GM12865 (cell line): ENCODE data around the gene PSMB4.
"Not testable (repeated sequence)": the region's sequence is repeated elsewhere in the genome, so short reads cannot be mapped to it uniquely, and the experiment has no call there.

Experiments used
- DNase-seq: peaks from one replicate; pipeline ENCODE4 v3.0.0; 2010; ENCODE audit warnings: low read depth
- H3K4me3 ChIP-seq: 2 replicates; pipeline ENCODE4 v1.5.1; 2011; ENCODE audit warnings: mild to moderate bottlenecking, low read depth, low read length, control low read depth
- TF ChIP-seq, protein P1 (sequence below): IDR thresholded peaks from 2 replicates; pipeline ENCODE4 v1.5.1; 2011; ENCODE audit warnings: low read length, control low read depth, low read depth, inconsistent platforms; ENCODE audit not compliant: insufficient read depth; ENCODE audit errors: missing control alignments

Gene PSMB4

GRCh38 chr1:151391079-151391563, 8.3 kb upstream of the PSMB4 start:
- no peak overlapping the region for H3K4me3 ChIP-seq
- DNase-seq: no peak
- TF ChIP-seq, protein P1, sequence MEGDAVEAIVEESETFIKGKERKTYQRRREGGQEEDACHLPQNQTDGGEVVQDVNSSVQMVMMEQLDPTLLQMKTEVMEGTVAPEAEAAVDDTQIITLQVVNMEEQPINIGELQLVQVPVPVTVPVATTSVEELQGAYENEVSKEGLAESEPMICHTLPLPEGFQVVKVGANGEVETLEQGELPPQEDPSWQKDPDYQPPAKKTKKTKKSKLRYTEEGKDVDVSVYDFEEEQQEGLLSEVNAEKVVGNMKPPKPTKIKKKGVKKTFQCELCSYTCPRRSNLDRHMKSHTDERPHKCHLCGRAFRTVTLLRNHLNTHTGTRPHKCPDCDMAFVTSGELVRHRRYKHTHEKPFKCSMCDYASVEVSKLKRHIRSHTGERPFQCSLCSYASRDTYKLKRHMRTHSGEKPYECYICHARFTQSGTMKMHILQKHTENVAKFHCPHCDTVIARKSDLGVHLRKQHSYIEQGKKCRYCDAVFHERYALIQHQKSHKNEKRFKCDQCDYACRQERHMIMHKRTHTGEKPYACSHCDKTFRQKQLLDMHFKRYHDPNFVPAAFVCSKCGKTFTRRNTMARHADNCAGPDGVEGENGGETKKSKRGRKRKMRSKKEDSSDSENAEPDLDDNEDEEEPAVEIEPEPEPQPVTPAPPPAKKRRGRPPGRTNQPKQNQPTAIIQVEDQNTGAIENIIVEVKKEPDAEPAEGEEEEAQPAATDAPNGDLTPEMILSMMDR: no peak

- no peak for DNase-seq
- TF ChIP-seq, protein P1: no peak
- no peak overlapping the region for H3K4me3 ChIP-seq
These were observed 5.8 kb upstream of the PSMB4 start for GRCh38 chr1:151393583-151393982.

DNA sequence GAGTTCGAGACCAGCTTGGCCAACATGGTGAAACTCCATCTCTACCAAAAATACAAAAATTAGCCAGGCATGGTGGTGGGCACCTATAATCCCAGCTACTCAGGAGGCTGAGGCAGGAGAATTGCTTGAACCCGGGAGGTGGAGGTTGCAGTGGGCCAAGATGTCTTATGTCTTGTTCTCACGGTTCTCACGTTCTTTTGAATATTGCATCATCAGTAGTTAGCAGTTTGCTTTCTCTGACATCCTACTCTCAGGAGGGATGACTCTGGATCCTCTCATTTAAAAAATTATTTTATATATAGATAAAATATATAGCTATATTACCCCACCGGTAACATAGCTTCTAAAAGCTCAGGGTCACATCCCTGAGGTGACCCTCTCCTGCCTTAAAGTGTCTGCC, 3.1 kb upstream of the PSMB4 start:
- DNase-seq, H3K4me3 ChIP-seq: not testable (repeated sequence)

DNA sequence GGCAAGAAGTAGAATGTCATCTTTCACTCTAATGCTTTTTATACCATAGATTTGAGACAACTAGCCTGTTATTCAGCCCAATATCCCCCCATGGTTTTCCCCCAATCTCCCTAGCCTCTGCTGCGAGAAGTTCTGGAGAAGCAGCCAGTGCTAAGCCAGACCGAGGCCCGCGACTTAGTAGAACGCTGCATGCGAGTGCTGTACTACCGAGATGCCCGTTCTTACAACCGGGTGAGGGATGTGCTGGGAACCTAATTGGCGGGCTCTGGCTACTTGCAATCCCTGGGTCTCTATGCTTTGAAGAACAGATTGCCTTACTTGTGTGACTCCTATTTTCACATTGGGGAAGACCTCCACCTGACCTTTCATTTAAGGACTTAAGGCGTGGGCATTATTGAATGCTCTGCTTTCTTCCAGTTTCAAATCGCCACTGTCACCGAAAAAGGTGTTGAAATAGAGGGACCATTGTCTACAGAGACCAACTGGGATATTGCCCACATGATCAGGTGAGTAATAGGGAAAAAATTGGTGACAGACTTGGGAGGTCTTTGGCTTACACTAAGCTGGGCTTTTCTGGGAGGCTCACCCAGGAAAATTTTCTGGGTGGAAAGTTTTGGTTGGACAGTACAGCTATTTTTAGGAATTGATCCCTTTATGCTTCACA, 1.9 kb downstream of the PSMB4 start:
- H3K4me3 ChIP-seq: no peak overlapping the region
- TF ChIP-seq, protein P1: no peak
- no peak for DNase-seq

DNA sequence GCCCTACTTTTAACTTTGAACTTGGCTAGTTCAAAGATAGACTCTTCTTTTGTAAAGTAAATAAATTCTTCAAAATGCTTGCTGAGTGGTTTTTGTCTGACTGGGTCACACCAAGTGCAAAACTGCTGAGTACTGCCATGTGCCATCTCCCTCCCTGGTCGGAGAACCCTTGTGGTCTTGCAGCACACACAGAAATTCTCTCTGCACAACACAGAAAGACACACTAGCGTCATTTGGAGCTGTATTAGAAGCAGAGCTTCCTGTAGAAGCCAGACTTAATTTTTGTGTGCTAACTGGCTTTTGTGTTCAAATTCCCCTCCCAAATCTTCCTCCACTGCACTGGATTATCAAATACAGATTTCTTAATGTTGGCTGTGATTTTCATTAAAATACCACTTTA, 2.5 kb downstream of the PSMB4 start:
- no peak for DNase-seq
- H3K4me3 ChIP-seq: no peak overlapping the region
- TF ChIP-seq, protein P1: no peak

DNA sequence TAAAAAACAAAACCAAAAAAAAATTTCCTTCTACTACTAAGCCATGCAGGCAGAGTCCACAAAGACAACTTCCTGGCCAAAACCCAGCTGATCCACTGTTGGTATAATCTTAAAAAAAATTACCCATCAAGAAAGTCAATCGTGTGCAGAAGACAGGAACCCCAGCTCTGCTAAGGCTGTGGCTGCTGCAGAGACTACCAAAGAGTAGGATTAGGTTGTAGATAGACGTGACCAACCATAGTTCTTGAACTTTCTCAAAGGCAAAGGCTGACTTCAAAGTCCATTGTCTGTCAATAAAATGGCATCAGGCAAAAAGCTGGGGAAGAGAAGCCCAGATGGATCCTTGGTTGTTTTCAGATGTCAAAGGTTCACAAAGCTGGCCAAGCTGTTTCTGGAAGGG, 3.4 kb downstream of the PSMB4 start:
- DNase-seq: no peak
- H3K4me3 ChIP-seq: no peak overlapping the region
- TF ChIP-seq, protein P1: no peak

- no peak overlapping the region for H3K4me3 ChIP-seq
- TF ChIP-seq, protein P1: no peak
- DNase-seq: no peak
These were observed 4.2 kb downstream of the PSMB4 start for GRCh38 chr1:151403612-151404011.
